ENCODE measurements around the gene AGAP5.
"Not testable (repeated sequence)": the region's sequence is repeated elsewhere in the genome, so short reads cannot be mapped to it uniquely, and the experiment has no call there.

GRCh38 chr10:73690755-73691154 lies 7.2 kb downstream of the AGAP5 start:
- not testable (repeated sequence) for TF ChIP-seq CTCF (conservative IDR thresholded peaks at IDR 0.05 in 1 of 2, IDR thresholded peaks at IDR 0.05 in 1 of 2; ENCODE audit: low read depth in 1 of 2, low read length in 2 of 2); EZH2 (IDR thresholded peaks at IDR 0.05; ENCODE audit: low read length, missing control alignments)

Measured in fibroblast of lung (primary cell).